ENCODE data around the gene SYCE1. TPM values are rescaled to one million over a fixed set of nuclear protein-coding genes. Genes with fewer than 3 reads are reported as not detected.

SYCE1 gene
- total and polyA plus RNA-seq, 2 of the 8 experiments (the other 6 are each of a cell fraction or from before 2014, with no cell fraction given): not detected

DNA sequence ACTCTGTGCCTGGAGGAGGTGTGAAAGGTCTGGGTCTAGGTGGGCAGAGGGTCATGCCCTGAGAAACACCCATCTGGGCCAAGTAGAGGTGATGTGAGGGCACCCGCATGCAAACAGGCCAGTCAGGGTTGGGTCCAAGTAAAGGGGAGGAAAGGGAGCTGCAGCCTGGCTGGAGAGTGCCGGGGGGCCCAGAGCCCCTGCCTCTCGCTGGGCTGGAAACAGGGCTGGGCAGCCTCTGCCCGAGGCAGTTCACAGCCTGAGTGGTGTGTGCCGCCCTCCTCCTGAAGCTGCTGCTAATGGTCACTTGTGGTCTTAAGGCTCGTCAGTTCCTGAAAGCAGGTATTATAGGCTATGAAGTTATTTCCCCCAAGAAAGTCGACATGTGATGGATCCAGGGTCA is 31.0 kb downstream of the SYCE1 start:
- H2BK5ac ChIP-seq (ENCODE audit: low read depth, low read length): no peak overlapping the region
- no peak overlapping the region for H4K8ac ChIP-seq (ENCODE audit: extremely low read depth, insufficient read depth, low read length)
- ChIA-PET CTCF (ENCODE audit: partially characterized antibody) (no interaction called here), POLR2A (ENCODE audit: partially characterized antibody) (no interaction called here)
- no peaks in the 10 kb centered on the region for H3K79me2 ChIP-seq (ENCODE audit: control insufficient read depth in 1 of 2, insufficient read depth in 2 of 2, low read length in 2 of 2)
- H3K9ac ChIP-seq (replicated peaks in 1 of 4; ENCODE audit: extremely low read depth in 1 of 4, low read depth in 3 of 4, low read length in 3 of 4): no peak overlapping the region
- DNase-seq (ENCODE audit: low read depth in 1 of 2, low spot score in 2 of 2) (no peak), FAIRE-seq (no peak)
- no peaks in the 10 kb centered on the region for H4K20me1 ChIP-seq (replicated peaks in 1 of 2; ENCODE audit: control insufficient read depth in 1 of 2, insufficient read depth in 2 of 2, low read length in 2 of 2)
- no peak overlapping the region for H2BK12ac ChIP-seq (ENCODE audit: low read depth, low read length)
- H3K4me1 ChIP-seq (replicated peaks in 1 of 4; ENCODE audit: control insufficient read depth in 3 of 4, insufficient read depth in 4 of 4, low read length in 3 of 4): no peaks in the 10 kb centered on the region
- H4K91ac ChIP-seq (replicated peaks; ENCODE audit: insufficient read length, low read length): no peak overlapping the region
- H2BK20ac ChIP-seq (ENCODE audit: low read length): no peak overlapping the region
- no peak overlapping the region for H3K4me3 ChIP-seq (ENCODE audit: extremely low read depth in 1 of 4, insufficient read depth in 2 of 4, low read depth in 3 of 4, low read length in 4 of 4)
- no peak overlapping the region for H3K18ac ChIP-seq (ENCODE audit: extremely low read depth, low read length)
- no peak overlapping the region for H4K5ac ChIP-seq (ENCODE audit: insufficient read length, low read depth, low read length)
- H2BK120ac ChIP-seq (replicated peaks; ENCODE audit: low read depth, low read length): no peak overlapping the region
- H3K23ac ChIP-seq (ENCODE audit: insufficient read length): no peak overlapping the region
- 79% methylated on average over 5 of the region's 7 CpGs; no CpG with 5 or more reads in 1 of the 2 experiments for WGBS, 2 experiments (ENCODE audit: extremely low coverage in 1 of 2, insufficient coverage in 1 of 2, insufficient read length in 1 of 2, insufficient replicate concordance in 2 of 2, low coverage in 1 of 2, low lambda C conversion rate in 2 of 2, missing lambda C conversion rate in 1 of 2)
- no peak overlapping the region for H3K14ac ChIP-seq (ENCODE audit: insufficient read length)
- no peak overlapping the region for H2AFZ ChIP-seq (ENCODE audit: low read length)
- no peak for TF ChIP-seq SAP30 (IDR thresholded peaks at IDR 0.05; ENCODE audit: insufficient read depth, insufficient replicate concordance, low read length)
- TF ChIP-seq BCL11A (IDR thresholded peaks at IDR 0.05; ENCODE audit: low read depth in 2 of 2, low read length in 2 of 2): no peak
- no peak for TF ChIP-seq CBX8 (IDR thresholded peaks at IDR 0.05; ENCODE audit: borderline replicate concordance, low read depth, low read length)
- H3K79me1 ChIP-seq (ENCODE audit: low read depth, low read length): no peaks in the 10 kb centered on the region
- H2AK5ac ChIP-seq (ENCODE audit: low read depth, low read length): no peak overlapping the region
- H3K4ac ChIP-seq (replicated peaks; ENCODE audit: insufficient read length, low read depth, low read length): no peak overlapping the region
- peaks cover 7% of the 10 kb centered on the region; the same call in 1 of the 2 replicates for H3K23me2 ChIP-seq (ENCODE audit: low read depth, low read length)
- H3K27ac ChIP-seq (ENCODE audit: low read depth, low read length): no peak overlapping the region
- no peaks in the 10 kb centered on the region for H3K27me3 ChIP-seq (replicated peaks in 1 of 4; ENCODE audit: control insufficient read depth in 3 of 4, extremely low read depth in 1 of 4, insufficient read depth in 3 of 4, low read length in 3 of 4)
- no peaks in the 10 kb centered on the region for H3K36me3 ChIP-seq (ENCODE audit: control insufficient read depth in 2 of 4, insufficient read depth in 4 of 4, low read length in 3 of 4)
- no peak overlapping the region for H3K56ac ChIP-seq (replicated peaks; ENCODE audit: insufficient read length, low read depth, low read length)
- H3K4me2 ChIP-seq (ENCODE audit: insufficient read depth in 1 of 2, low read depth in 2 of 2, low read length in 2 of 2): no peak overlapping the region
- H2BK15ac ChIP-seq (ENCODE audit: low read length): no peak overlapping the region
- peaks cover 67 to 86% of the 10 kb centered on the region in 2 experiments for H3K9me3 ChIP-seq (ENCODE audit: insufficient read depth in 2 of 2, low read depth in 1 of 2, low read length in 1 of 2)

Measured in H1 (cell line).